Thymus (tissue), 11 donors: ENCODE results near the gene GSTA3. TPM values are rescaled to one million over a fixed set of nuclear protein-coding genes. Genes with fewer than 3 reads are reported as not detected.
"Not testable (repeated sequence)": the region's sequence is repeated elsewhere in the genome, so short reads cannot be mapped to it uniquely, and the experiment has no call there.

Source experiments
- DNase-seq, 9 donors: peaks; one replicate each; pipeline ENCODE4 v3.0.0-alpha.2; 2013; ENCODE audit warnings: low spot score in 9 of 9, low read depth in 6 of 9, missing footprints in 1 of 9
- H3K27ac ChIP-seq, 2 donors: one replicate each; pipeline ENCODE4 v1.5.1; 2013; ENCODE audit warnings: control low read depth in 1 of 2, low read depth in 1 of 2, low read length in 1 of 2, mild to moderate bottlenecking in 1 of 2, moderate library complexity in 1 of 2
- H3K27me3 ChIP-seq, 2 donors: one replicate each; pipeline ENCODE4 v1.5.1; 2013; ENCODE audit warnings: low read length in 1 of 2; ENCODE audit not compliant: control insufficient read depth in 2 of 2, insufficient read depth in 1 of 2
- H3K36me3 ChIP-seq, 2 donors: one replicate each; pipeline ENCODE4 v1.5.1; 2013; ENCODE audit warnings: low read length in 1 of 2, mild to moderate bottlenecking in 1 of 2, moderate library complexity in 1 of 2; ENCODE audit not compliant: control insufficient read depth in 2 of 2, insufficient read depth in 2 of 2
- H3K4me1 ChIP-seq, 2 donors: one replicate each; pipeline ENCODE4 v1.5.1; 2013; ENCODE audit warnings: low read length in 2 of 2; ENCODE audit not compliant: control insufficient read depth in 2 of 2, insufficient read depth in 2 of 2
- H3K4me3 ChIP-seq, 2 donors: one replicate each; pipeline ENCODE4 v1.5.1; 2013; ENCODE audit warnings: low read length in 2 of 2, control low read depth in 1 of 2, mild to moderate bottlenecking in 1 of 2
- H3K9me3 ChIP-seq, 2 donors: one replicate each; pipeline ENCODE4 v1.5.1; 2013; ENCODE audit warnings: low read length in 1 of 2, mild to moderate bottlenecking in 1 of 2; ENCODE audit not compliant: control insufficient read depth in 2 of 2, insufficient read depth in 1 of 2
- WGBS: extraction: QIAGEN DNeasy Blood & Tissue Kit; methylation state at CpG from one replicate; pipeline ENCODE4 v1.1.7; 2013; 5-methylcytosine and 5-hydroxymethylcytosine counted together
- polyA plus RNA-seq: library from polyadenylated mRNA; stranded (reverse); fragments of 200-250 nt; gene quantifications from one replicate; pipeline ENCODE4 v1.2.3, GENCODE V29; 2013
- total RNA-seq: library from RNA; stranded (reverse); fragments of 120-200 nt; gene quantifications from one replicate; pipeline ENCODE4 v1.2.4, GENCODE V29; 2013
- donor health status: healthy.

The GSTA3 gene
- total and polyA plus RNA-seq, 2 donors: not detected

DNA sequence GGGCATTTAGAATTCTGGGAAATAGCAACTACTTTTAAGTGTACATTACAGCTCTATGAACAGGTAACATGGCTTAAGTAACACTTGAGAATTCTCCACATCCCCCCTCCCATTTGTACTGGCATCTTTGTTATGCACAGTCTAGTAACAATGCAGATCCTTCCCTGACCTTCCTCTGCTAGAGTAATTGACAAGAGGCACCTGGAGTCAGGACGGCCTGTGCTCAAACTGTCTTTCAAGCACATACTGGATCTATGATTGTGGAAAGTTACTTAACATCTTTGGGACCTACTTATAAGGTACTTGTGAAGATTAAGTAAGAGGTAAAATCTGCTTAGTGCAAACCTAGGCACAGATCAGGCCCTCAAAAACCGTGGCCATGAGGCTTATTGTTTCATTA, 21.9 kb upstream of the GSTA3 start:
- no peak overlapping the region for H3K4me3 ChIP-seq
- no peaks in the 10 kb centered on the region for H3K36me3 ChIP-seq
- H3K27ac ChIP-seq: no peak overlapping the region
- H3K27me3 ChIP-seq: no peaks in the 10 kb centered on the region
- no peaks in the 10 kb centered on the region for H3K4me1 ChIP-seq
- DNase-seq: no peak
- H3K9me3 ChIP-seq: no peaks in the 10 kb centered on the region
- WGBS: 95% methylated on average over 2 of the region's 2 CpGs

DNA sequence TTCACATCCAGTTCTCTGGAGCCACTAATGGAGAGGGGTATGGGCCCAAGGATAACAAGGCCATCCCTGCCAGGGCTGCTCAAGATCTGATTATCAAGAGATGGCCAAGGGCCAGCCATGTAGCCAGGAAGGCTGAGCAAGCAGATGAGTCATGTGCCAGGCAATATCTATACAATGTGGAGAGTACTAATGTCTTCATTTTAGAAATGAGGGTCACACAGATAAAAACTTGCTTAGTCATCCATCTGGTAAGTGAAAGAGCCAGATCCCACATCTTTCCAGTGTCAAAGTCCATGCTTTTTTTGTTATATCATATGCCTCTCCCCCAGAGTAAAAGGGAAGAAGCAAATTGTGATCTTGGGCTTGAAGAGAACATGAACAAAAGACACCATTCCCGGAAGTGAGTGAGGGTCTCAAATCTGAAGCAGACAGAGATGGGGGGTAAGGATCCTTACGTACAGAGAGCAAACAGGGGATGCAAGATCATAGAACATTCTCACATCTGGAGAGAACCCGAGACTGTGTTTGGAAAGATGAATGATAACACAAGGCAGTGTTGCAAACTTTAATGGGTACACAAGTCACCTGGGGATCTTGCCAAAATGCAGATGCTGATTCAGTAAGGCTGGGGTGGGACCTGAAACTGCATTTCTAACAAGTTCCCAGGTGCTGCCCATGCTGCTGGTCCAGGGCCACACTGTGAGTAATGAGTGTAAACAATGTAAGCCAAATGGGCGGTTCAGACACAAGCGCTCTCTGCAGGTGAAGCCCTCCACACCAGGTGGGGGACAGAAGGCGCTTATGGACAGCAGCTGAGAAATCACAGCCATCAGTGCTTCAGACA, 20.0 kb upstream of the GSTA3 start:
- WGBS: 98% methylated on average over 6 of the region's 6 CpGs
- no peak overlapping the region for H3K27ac ChIP-seq
- DNase-seq: no peak
- H3K27me3 ChIP-seq: no peaks in the 10 kb centered on the region
- H3K4me1 ChIP-seq: no peaks in the 10 kb centered on the region
- no peaks in the 10 kb centered on the region for H3K36me3 ChIP-seq
- H3K9me3 ChIP-seq: no peaks in the 10 kb centered on the region
- no peak overlapping the region for H3K4me3 ChIP-seq

DNA sequence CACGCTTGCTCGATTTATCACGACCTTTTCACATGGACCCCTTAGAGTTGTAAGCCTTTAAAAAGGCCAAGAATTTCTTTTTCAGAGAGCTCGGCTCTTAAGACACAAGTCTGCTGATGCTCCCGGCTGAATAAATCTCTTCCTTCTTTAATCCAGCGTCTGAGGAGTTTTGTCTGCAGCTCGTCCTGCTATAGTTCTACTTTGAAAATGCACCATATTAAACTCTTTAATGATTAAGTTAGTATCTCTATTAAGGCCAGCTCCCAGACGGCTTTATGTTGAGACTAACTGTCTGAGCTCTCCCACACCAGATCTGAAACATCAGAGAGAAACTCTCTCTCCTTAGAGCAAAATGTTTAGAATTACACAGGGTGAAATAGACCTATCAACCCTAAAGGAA, 18.0 kb upstream of the GSTA3 start:
- H3K9me3 ChIP-seq: no peaks in the 10 kb centered on the region
- no peaks in the 10 kb centered on the region for H3K27me3 ChIP-seq
- no peak for DNase-seq
- no peak overlapping the region for H3K4me3 ChIP-seq
- 95% methylated on average over 8 of the region's 8 CpGs for WGBS
- H3K27ac ChIP-seq: no peak overlapping the region
- no peaks in the 10 kb centered on the region for H3K36me3 ChIP-seq
- H3K4me1 ChIP-seq: no peaks in the 10 kb centered on the region

DNA sequence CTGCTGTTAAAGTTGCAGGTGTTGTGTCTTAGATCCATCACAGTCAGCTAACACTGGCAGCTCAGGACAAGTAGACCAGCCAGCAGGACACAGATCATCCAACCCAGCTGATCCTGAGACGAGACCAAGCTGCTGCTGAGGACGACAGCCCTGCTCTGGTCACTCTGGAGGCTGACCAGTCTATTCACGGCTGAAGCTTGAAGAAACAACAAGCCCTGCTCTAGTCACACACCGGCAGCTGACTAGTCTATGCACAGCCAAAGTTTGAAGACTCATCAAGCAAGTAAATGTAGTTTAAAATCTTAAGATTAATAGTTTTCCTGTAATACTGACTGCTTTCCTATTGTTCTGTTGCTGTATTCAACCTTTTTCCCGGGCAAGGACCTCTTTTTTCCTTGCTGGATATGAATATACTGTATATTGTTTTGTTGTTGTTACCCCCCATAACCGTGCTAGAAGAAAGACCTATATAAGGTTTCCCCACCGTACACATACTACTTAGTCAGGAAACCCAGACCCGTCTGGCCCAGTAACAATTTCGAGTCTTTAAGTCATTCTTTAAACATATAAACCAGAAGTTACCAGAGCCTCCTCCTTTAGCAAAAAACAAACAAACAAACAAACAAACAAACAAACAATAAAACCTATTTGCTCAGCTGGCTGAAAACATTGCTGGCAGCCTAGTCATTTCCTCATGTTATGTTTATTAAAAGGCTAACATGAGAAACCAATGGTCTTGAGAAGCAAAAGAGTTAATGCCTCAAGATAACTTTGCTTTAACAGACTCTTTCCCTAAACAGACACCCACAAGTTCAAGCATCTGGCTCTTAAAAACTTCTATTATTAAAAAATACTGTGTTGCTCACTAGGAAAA, 16.7 kb upstream of the GSTA3 start:
- Histone ChIP-seq H3K4me1 (no peaks in the 10 kb centered on the region), H3K27me3 (no peaks in the 10 kb centered on the region), H3K27ac (no peak overlapping the region), H3K4me3 (no peak overlapping the region), H3K9me3 (no peaks in the 10 kb centered on the region), H3K36me3 (no peaks in the 10 kb centered on the region)
- 92% methylated on average over 9 of the region's 9 CpGs for WGBS
- no peak for DNase-seq

DNA sequence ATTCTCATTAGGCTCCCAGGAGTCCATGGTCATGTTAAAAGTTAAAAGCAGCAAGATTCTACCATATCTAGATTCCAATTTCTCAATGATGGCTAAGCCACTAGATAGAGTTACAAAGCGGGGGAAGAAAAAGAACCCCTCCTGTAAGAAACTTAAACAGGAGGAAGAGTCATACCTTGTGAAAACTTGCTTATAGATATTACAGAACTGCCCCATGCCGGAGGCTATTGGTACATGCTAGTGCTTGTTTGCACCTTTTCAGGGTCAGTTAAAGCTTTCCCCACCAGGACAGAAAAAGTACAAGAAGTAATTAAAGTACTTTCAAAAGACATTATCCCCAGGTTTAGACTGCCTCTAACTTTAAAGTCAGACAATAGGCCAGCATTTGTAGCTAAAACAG, 15.5 kb upstream of the GSTA3 start:
- Histone ChIP-seq H3K4me1 (no peaks in the 10 kb centered on the region), H3K27ac (no peak overlapping the region), H3K4me3 (no peak overlapping the region), H3K36me3 (no peaks in the 10 kb centered on the region), H3K9me3 (no peaks in the 10 kb centered on the region), H3K27me3 (no peaks in the 10 kb centered on the region)
- no peak for DNase-seq
- WGBS: 93% methylated on average over 2 of the region's 2 CpGs

DNA sequence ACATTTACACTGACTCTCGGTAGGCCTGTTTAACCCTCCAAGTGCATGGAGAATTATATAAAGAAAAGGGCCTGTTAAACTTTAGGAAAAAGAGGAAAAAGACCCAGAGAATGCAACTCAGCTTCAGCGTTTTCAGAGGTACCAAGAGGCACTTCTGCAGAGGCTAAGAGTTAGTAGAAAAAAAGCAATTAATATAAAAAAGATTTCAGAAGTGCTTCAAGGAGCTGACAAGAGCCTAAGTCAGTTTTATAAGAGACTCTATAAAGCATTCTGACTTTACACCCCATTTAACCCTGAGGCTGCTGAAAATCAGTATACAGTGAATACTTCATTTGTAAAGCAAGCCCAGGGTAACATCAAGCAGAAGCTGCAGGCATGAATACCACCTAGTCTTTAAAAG, 14.2 kb upstream of the GSTA3 start:
- WGBS: 93% methylated on average over 2 of the region's 2 CpGs
- not testable (repeated sequence) for H3K36me3 ChIP-seq, DNase-seq, H3K4me3 ChIP-seq, H3K27ac ChIP-seq, H3K4me1 ChIP-seq, H3K9me3 ChIP-seq, H3K27me3 ChIP-seq

DNA sequence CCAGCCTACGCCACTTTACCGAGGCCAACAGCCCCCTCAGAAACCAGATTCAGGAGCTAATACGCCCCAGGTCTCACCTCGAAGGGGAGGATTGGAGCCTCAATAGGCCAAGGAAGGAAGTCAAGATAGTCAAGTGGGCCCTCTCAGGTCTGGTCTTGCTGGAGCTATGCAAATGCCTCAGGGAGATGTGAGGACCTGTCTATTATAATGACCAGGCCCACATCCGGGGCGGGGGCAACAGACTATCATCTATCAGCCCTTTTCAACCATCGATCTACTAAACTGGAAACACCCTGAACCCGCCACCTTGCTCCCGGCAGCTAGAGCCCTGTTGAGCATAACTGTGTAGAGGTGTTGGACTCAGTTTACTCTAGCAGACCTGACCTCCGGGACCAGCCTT, 12.7 kb upstream of the GSTA3 start:
- H3K4me3 ChIP-seq: no peak overlapping the region
- no peaks in the 10 kb centered on the region for H3K36me3 ChIP-seq
- no peak overlapping the region for H3K27ac ChIP-seq
- no peak for DNase-seq
- 95% methylated on average over 10 of the region's 10 CpGs for WGBS
- H3K4me1 ChIP-seq: no peaks in the 10 kb centered on the region
- H3K9me3 ChIP-seq: no peaks in the 10 kb centered on the region
- H3K27me3 ChIP-seq: no peaks in the 10 kb centered on the region

DNA sequence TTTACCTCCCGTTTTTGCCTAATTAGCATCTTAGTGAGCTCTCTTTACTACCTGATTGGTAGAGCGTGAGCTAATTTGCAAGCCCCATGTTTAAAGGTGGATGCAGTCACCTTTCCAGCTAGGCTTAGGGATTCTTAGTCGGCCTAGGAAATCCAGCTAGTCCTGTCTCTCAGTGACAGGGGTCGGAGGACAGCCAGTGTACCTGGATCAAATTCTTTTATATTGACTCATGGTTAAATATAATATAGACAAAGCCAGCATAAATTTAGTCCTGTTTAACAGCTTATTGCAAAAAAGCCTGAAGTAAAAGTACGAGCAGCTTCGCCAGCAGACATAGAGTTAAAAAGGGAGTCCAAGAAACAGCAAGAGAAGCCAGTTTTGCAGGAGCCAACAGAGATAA, 12.2 kb upstream of the GSTA3 start:
- H3K9me3 ChIP-seq: no peaks in the 10 kb centered on the region
- H3K27me3 ChIP-seq: no peaks in the 10 kb centered on the region
- no peak for DNase-seq
- 98% methylated on average over 6 of the region's 6 CpGs for WGBS
- no peaks in the 10 kb centered on the region for H3K4me1 ChIP-seq
- H3K36me3 ChIP-seq: no peaks in the 10 kb centered on the region
- H3K27ac ChIP-seq: no peak overlapping the region
- H3K4me3 ChIP-seq: no peak overlapping the region

DNA sequence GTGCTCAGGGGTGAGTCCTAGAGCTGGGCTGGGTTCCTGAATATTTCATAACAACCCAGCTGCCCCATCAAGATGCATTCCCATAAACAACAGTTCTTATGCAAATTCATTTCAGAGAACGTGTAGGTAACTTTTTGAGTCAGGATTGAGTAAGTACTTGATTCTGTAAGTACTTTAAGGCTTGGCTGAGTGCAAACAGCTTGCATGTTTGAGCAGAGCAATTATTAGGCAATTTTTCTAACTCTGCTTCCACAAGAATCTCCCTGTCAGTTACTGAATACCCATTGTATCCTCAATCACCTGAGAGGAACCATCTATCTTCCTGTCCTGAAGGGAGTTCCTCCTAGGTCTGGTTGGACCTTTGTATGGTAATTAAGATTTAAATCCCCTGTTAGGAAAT, 10.0 kb upstream of the GSTA3 start:
- H3K4me3 ChIP-seq, H3K27ac ChIP-seq, H3K4me1 ChIP-seq, H3K36me3 ChIP-seq, H3K9me3 ChIP-seq, H3K27me3 ChIP-seq, DNase-seq: not testable (repeated sequence)
- 79% methylated on average over 1 of the region's 1 CpG for WGBS
